H4 (cell line): ENCODE measurements around the gene ANKRD22. TPM values are rescaled to one million over a fixed set of nuclear protein-coding genes. Genes with fewer than 3 reads are reported as not detected.

ENCODE experiments used
- DNase-seq: peaks from one replicate; pipeline ENCODE4 v3.0.0-alpha.2; 2015; ENCODE audit warnings: low spot score
- total RNA-seq: library from RNA; depleted of rRNA; stranded (reverse); fragments of >200 nt; shearing (Covaris generic); gene quantifications from 2 replicates; pipeline ENCODE4 v1.2.3, GENCODE V29; 2014

The ANKRD22 gene
- total RNA-seq, 1 experiment from 2014 or later: not detected

DNA sequence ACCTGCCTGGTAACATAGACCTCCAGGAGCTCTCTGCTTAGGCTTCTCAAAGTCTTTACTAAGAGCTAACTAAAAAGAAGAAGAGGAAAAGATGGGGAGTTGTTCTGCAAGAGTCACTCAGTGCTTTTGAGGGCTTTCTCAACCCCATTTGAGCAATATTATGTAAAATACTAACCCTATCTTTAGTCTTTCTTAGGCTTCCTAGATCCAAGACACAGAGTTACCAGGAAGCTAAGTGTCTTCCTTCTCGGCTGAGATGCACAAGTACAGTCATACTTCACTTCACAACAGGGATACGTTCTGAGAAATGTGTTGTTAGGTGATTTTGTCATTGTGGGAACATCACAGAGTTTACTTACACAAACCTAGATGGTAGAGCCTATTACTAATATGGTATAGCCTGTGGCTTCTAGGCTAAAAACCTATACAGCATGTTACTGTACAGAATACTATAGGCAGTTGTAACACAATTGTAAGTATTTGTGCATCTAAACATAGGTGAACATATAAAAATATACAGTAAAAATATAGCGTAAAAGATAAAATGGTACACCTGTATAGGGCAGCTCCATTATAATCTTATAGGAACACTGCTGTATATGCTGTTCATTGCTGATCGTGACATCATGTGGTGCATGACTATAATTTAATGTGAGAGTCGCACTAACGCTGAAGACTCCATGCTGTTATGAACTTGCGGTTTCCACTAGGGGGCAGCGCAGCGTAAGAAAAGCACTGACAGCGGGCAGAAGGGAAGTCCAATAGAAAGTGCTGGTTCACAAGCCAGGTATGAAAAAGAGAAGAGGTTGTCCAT lies 16.3 kb downstream of the ANKRD22 start:
- peak; percentile 83 for DNase-seq

DNA sequence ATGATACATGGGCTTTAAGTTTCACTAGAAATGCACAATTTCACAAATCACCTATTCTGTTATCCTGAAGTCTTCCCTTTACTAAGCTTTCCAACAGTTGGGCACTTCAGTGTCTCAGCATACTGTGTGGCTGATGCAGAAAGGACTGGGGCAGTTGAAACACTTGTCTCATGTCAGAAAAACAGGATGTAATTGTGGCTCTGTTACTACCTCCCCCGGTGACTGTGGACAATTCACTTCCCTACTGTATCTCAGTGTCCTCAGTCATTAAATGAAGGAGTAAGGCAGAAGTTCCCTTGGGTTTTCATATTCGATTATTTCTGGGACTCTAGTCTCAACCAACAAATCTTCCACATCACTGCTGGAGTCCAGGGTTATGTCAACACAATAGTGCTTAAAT lies 17.9 kb downstream of the ANKRD22 start:
- no peak for DNase-seq

DNA sequence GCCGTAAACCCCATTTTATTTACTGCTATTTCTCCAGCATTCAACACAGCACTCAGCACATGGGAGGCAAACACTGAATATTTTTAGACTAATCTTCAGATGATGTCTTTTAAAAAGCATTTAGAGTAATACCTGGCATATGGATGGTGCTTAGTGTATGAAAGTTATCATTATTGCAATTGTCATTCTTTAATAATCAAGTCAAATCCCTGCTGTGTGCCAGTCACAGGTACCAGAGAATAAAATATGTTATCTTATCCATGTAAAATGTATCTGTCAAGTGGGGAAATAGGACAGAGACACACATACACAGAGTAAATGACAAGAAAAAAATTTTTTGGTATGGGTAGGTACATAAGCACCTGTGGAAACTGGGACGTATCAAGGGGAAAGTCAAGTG lies 18.5 kb downstream of the ANKRD22 start:
- no peak for DNase-seq

DNA sequence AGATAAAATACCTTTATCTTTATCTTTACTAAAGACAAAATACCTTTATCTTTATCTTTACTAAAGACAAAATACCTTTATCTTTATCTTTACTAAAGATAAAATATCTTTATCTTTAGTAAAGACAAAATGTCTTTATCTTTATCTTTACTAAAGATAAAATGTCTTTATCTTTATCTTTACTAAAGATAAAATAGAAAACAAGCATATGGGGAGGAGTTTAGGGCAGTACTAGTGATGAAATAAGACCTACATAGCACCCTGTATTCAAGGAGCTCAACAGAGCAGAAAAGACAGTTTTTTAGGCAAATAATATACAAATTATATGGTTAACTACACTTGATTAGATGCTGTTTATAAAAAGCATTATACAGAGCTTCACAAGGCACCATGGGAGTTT lies 19.3 kb downstream of the ANKRD22 start:
- no peak for DNase-seq

- no peak for DNase-seq
Measured at GRCh38 chr10:88831709-88832108, 19.9 kb downstream of the ANKRD22 start.

DNA sequence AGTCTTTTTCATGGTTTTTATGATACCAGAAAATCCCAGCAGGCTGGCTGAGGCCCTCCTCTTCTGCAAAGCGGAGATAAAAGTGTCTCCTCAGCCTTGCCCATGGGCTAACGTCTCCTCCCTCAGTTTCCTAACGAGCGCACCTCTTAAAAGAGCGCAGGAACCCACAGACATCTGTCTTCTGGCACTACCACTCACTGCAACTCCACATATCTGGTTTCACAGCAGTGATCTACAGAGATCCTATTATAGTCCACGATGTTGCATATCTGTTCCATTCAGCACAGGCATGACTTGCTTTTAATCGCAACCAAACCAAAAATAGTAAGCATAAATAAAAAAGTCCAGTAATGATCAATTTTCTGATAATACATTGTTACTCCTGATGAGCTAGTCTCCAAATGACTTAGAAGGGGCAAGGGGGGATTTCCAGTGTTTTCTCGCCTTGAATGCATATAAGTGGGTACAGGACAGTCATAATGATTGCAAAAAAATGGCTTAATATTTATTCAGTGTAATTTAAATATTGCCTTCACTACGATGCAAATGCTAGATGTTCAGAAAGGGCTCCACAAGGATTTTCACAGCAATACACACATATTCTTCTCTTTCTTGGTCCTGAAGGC lies 20.9 kb downstream of the ANKRD22 start:
- no peak for DNase-seq

- DNase-seq: no peak
Measured at GRCh38 chr10:88828310-88828709, 23.3 kb downstream of the ANKRD22 start.

DNA sequence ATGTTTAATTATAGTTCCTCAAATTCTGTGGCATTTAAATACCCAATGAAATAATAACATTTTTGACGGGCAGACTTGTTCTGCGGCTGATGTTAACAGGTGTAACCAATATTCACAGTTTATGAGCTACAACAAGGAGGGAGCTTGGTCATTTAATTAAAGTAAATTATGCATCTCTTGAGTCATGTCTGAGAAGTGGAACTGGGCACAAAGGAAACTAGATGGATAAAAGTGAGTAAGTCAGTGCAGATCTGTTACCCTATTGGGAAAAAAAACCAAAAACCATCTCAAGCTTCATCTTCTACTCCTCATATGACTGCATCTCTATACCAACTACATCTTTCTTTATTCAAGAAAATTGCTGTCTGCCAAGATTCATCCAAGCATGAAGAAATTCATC lies 24.0 kb downstream of the ANKRD22 start:
- DNase-seq: no peak

DNA sequence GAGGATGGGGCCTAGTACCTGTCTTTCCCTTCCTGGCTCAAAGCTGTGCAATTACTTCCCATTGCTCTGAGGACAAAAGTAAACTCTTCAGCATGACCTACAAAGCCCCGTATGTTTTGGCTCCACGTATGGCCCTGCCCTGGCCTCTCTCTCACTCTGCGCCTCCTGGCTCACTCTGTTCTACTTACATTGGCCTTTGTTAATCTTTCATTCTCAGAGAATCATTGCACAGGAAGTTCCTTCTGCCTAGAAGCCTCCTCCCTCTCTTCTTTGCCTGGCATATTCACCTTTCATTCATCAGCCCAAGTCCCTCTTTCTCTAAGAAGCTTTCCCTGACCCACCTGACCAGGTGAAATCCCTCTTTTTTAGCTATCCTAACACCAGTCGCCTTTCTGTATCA lies 25.3 kb downstream of the ANKRD22 start:
- no peak for DNase-seq

DNA sequence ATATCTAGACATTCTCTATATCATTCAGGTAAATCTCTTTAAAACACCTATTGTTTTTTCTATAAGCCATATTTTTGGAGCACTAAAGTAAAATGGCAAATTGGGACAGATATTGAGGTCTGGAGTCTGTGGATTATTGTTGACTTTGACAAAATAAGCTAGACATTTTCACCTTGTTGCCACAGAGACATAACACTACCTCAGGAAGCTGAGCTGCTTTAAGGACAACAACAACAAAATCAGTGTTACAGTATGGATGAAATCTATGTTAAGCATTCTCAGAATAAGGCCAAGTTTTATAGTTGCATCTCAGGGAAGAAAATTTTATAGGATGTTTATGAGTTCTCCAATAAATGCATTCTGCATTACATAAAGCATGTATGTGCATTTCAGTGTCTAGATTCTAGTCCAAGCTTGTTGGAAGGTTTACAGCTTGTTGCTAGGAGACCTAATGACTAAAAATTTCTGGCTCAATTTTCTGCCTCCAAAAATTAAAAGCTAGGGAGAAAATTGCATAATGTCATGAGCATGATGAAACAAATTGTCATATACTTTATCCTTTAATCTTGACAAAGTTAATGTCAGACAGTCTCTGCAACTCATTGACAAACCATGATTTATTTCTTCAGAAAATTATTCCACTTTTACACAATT lies 30.8 kb downstream of the ANKRD22 start:
- no peak for DNase-seq

DNA sequence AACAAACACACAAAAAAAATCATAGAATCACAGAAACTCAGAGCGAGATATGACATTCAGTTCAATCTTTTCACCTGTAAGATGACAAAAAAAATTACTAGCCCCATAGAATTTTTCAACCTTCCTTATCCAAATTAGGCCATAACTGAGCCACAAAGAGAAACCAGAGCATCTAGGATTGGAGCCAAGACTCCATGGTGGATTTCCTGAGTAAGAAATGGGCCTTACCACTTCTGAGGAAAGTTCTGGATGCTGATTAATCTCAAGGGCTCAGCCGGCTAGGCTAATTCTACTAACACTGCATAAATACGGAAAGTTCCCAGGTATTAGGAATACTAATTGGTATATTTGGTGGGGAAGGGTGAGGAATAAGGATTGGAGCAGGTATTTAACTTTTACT lies 32.4 kb downstream of the ANKRD22 start:
- DNase-seq: peak; percentile 14

DNA sequence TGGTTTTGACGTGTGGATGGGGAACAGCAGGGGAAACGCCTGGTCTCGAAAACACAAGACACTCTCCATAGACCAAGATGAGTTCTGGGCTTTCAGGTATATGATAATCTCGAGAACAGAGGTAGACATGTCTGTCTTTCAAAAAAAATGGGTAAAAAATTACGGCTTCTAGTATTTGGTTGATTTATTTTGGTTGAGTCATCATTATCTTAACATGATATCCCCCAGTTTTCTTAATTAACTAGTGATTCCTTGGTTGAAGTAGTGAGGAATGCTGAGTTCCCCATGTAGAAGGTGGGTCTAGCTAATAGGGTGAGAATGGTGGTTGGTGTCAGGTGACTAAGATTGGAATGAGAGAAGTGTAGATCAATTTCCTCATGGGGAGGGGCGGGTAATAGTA lies 38.4 kb downstream of the ANKRD22 start:
- DNase-seq: no peak

DNA sequence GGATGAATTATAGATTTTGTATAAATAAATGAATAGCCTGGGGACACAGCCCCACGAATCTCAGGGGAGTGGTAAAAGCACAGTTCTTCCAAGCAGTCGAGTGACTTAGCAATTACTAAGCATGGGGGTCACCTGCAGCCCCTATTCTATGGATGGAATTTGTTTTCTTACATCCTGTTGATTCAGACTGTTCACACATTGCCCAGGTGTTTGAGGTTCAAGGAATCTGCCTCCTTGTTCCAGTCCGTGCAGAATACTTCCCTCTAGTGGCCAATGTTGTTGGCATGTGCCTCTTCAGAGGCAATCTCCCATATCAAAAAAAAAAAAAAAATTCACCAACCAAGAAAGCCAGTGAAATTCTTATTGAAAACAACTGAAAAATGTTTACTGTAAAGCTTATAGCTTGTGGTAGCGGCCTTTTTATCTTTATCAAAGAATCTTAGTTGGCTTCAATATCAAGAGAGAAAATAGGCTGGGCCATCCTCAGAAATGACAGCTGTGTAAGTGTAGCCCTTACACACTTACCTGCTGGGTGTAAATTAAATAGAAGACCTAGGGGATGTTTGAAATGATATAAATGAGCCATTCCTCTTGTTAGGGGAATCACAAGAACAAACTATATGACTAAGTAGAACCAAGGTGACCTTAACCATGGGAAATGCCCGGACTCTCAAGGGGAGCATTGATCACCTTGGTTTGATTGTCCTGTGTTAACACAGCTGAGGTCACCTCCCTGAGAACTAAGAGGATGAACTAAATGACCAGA lies 41.3 kb downstream of the ANKRD22 start:
- peak; percentile 74 for DNase-seq

DNA sequence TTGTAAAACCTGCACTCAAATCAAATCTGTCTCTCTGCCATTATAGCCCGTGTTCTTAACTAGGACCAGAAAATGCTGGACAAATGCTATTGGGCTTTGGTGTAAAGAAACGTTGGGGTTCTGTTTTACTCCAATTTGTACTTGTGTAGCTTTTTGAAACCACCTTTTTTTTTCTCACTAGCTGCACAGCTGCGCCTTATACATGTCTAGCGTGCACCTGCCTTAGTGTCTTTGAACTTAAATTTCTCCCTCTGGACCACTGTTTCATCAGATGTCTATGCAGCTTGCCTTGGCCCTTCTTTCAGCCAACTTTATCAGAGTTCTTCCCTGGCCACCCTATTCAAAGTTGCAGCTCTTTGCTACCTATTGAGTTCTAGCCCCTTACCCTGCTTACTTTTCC lies 42.0 kb downstream of the ANKRD22 start:
- no peak for DNase-seq

GRCh38 chr10:88805924-88806323 lies 45.7 kb downstream of the ANKRD22 start:
- DNase-seq: no peak

GRCh38 chr10:88805361-88805760 lies 46.3 kb downstream of the ANKRD22 start:
- DNase-seq: no peak

GRCh38 chr10:88804083-88804812 lies 47.4 kb downstream of the ANKRD22 start:
- DNase-seq: peak; percentile 8

- no peak for DNase-seq
Measured at GRCh38 chr10:88803641-88804040, 48.0 kb downstream of the ANKRD22 start.

DNA sequence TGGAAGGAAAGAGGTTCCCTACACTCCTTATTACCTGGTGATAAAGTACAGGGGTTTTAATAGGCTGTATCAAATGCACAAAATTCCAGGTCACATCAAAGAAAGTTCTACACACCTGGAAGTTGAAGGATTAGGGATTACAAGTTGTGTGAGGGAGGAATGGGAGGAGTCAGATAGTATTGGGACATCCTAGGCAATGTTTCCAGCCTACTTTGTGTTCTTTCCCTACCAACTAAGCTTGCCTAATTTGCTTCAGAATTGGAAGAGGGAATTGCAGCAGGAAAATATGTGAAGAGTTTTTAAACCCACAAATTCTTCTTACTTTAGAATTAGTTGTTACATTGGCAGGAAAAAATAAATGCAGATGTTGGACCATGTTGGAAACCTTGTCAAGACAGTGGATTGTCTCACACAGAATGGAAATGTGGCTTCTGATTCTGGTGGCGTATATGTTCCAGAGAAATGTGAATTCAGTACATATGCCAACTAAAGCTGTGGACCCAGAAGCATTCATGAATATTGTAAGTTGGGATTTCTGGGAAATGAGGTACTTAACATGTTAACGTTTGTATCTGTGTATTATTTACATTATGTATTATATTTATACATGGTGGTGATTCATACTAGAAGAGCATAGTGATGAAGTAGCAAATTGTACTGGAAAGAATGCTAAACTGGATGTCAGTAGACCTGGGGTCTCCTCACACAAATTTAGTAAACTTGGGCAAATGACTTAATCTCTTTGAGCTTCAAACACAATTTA lies 48.9 kb downstream of the ANKRD22 start, which contains the start of gene LIPM:
Gene LIPM, plus strand, starts transcription at position 208 of the 763 bp plus-strand sequence. Its CDS starts 167 bp downstream, at position 375.
- no peak for DNase-seq
